Activated CD4-positive, alpha-beta memory T cell treated with anti-CD3 and anti-CD28 coated beads for 36 hours (primary cell): ENCODE data around the gene MYO3B. TPM values are rescaled to one million over a fixed set of nuclear protein-coding genes. Genes with fewer than 3 reads are reported as not detected.
"Not testable (repeated sequence)": the region's sequence is repeated elsewhere in the genome, so short reads cannot be mapped to it uniquely, and the experiment has no call there.

Source experiments
- CTCF ChIA-PET: fragments of 350-600 bp; sonication (Branson Sonifier 250); formaldehyde crosslinking; loops from one replicate; lab custom pipeline; 2021; ENCODE audit warnings: antibody characterized with exemption, inconsistent platforms; lab: Charles Lee
- POLR2A ChIA-PET: fragments of 350-600 bp; sonication (Branson Sonifier 250); formaldehyde crosslinking; loops from one replicate; lab custom pipeline; 2021; ENCODE audit warnings: antibody characterized with exemption; lab: Charles Lee
- DNase-seq: peaks from one replicate; pipeline ENCODE4 v3.0.0-alpha.2; 2020
- H3K27ac Mint-ChIP-seq: one replicate; pipeline ENCODE4 v1.8.0; 2021; ENCODE audit warnings: mixed read lengths
- H3K27me3 Mint-ChIP-seq: one replicate; pipeline ENCODE4 v1.8.0; 2021; ENCODE audit warnings: mixed read lengths
- H3K36me3 Mint-ChIP-seq: one replicate; pipeline ENCODE4 v1.8.0; 2021; ENCODE audit warnings: mixed read lengths
- H3K4me1 Mint-ChIP-seq: one replicate; pipeline ENCODE4 v1.8.0; 2021; ENCODE audit warnings: low read depth, mixed read lengths
- H3K4me3 Mint-ChIP-seq: one replicate; pipeline ENCODE4 v1.8.0; 2021; ENCODE audit warnings: mild to moderate bottlenecking, mixed read lengths
- H3K9me3 Mint-ChIP-seq: one replicate; pipeline ENCODE4 v1.8.0; 2021; ENCODE audit warnings: mixed read lengths
- intact Hi-C: fragments of 100-400 bp; cut with micrococcal nuclease; formaldehyde crosslinking; loops from one replicate; pipeline ENCODE4 v1.15.1; 2023
- total RNA-seq, 2 experiments: library from RNA; stranded (reverse); gene quantifications; one replicate each; pipeline ENCODE4 v1.2.3, GENCODE V29; 2021

The MYO3B gene
- total RNA-seq, 2 experiments from 2014 or later = 0.48 TPM

DNA sequence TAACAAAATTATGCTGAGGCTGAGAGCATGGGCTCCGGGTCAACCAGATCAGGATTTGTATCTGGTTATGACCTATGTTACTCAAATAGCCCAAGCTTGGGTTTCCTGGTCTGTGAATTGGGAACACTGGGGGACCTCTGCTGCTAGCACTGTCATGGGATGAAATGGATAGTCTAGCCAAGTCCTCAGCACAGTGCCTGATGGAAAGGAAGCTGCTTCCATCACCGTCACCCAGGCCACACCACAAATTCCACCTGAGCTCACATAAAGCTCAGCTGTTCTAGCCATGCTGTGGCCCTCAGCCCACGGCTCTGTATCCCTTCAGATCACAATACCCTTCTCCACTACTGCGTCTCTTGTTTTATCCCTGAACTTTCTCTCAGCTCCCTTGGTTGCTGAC, 357.6 kb downstream of the MYO3B start:
- no peaks in the 10 kb centered on the region for H3K9me3 Mint-ChIP-seq
- intact Hi-C loops = no loop called here
- no peaks in the 10 kb centered on the region for H3K4me1 Mint-ChIP-seq
- no peak overlapping the region for H3K4me3 Mint-ChIP-seq
- DNase-seq = no peak
- peaks cover 1% of the 10 kb centered on the region for H3K27me3 Mint-ChIP-seq
- no peak overlapping the region for H3K27ac Mint-ChIP-seq
- ChIA-PET CTCF (no interaction called here), POLR2A (no interaction called here)
- H3K36me3 Mint-ChIP-seq = no peaks in the 10 kb centered on the region

DNA sequence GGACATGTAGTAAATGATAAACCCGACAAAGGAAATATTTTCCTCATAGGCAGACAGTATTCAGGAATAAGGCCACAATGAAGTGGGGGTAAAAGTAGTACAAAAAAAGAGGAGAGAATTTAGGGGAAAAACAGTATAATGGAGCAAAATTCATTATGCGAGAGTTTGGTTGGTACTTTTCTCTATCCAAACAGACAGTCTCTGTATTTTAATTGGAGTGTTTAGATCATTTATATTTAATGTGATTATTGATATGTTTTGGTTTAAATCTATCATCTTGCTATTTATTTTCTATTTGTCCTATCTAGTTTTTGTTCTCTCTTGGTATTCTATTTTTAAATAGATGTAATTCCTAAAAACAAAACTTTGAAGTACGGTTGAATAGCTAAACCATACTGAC, 366.9 kb downstream of the MYO3B start:
- no peak overlapping the region for H3K4me3 Mint-ChIP-seq
- intact Hi-C loops = no loop called here
- no peak overlapping the region for H3K27ac Mint-ChIP-seq
- no peak for DNase-seq
- POLR2A ChIA-PET = no interaction called here
- H3K36me3 Mint-ChIP-seq = no peaks in the 10 kb centered on the region
- CTCF ChIA-PET = no interaction called here
- peaks cover 18% of the 10 kb centered on the region for H3K27me3 Mint-ChIP-seq
- no peaks in the 10 kb centered on the region for H3K4me1 Mint-ChIP-seq
- H3K9me3 Mint-ChIP-seq = peaks cover 11% of the 10 kb centered on the region

DNA sequence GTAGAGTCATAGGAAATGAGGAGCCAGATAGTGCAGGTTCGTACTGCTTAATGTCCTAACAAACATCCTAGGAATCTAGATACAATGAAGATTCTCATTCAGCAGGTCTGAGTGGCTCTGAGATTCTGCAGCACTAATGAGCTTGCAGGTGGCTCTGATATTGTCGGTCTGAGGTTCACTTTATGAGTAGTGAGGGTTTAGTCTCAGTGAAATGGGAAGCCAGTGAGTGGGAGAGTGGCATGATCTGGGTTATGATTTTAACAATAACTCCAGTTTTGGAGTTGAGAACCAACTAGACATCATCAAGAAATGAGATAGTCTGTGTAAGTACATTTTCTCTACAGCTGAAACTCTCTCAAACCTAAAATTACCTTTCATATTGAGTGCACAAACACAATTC, 370.4 kb downstream of the MYO3B start:
- intact Hi-C loops = no loop called here
- Mint-ChIP-seq H3K4me1 (no peaks in the 10 kb centered on the region), H3K27ac (no peak overlapping the region), H3K4me3 (no peak overlapping the region), H3K27me3 (peaks cover 14% of the 10 kb centered on the region), H3K36me3 (no peaks in the 10 kb centered on the region), H3K9me3 (peaks cover 20% of the 10 kb centered on the region)
- ChIA-PET CTCF (interaction anchor here (1.2 kb wide), 1 partner anchor 139 kb away, joined by 3 read pairs; no protein-coding TSS in a partner anchor), POLR2A (no interaction called here)
- no peak for DNase-seq

DNA sequence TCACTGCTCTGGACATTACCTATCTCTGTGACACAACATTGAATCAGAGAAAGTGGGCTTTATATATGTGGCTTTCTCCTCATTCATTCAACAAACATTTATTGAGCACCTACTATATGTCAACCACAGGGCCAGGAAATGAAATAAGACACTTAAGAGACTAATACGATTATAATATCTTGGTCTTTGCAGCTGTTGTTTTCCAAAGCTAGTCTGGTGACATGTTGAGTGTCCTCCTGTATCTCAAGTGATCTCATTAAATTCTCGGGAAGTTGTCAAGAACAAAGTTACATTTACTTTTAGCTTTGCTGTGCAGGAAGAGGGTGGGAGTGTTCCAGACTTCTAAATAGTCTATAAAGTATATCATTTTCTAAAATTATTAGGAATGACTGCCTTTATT, 372.6 kb downstream of the MYO3B start:
- intact Hi-C loops = no loop called here
- no peaks in the 10 kb centered on the region for H3K36me3 Mint-ChIP-seq
- H3K27me3 Mint-ChIP-seq = peaks cover 11% of the 10 kb centered on the region
- no peak for DNase-seq
- H3K4me1 Mint-ChIP-seq = no peaks in the 10 kb centered on the region
- ChIA-PET CTCF (no interaction called here), POLR2A (no interaction called here)
- H3K27ac Mint-ChIP-seq = no peak overlapping the region
- H3K9me3 Mint-ChIP-seq = peaks cover 13% of the 10 kb centered on the region
- H3K4me3 Mint-ChIP-seq = no peak overlapping the region

DNA sequence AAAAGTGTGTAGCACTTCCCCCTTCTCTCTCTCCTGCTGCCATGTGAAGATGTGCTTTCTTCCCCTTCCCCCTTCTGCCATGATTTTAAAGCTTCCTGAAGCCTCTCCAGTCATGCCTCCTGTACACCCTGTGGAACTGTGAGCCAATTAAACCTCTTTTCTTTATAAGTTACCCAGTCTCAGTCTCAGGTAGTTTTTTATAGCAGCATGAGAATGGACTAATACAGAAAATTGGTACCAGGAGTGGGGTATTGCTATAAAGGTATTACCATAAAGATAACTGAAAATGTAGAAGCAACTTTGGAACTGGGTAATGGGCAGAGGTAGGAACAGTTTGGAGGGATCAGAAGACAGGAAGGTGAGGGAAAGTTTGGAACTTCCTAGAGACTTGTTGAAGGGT, 374.0 kb downstream of the MYO3B start:
- H3K36me3 Mint-ChIP-seq, intact Hi-C loops, H3K4me1 Mint-ChIP-seq, H3K27me3 Mint-ChIP-seq, H3K4me3 Mint-ChIP-seq, DNase-seq, H3K27ac Mint-ChIP-seq, POLR2A ChIA-PET: not testable (repeated sequence)
- CTCF ChIA-PET = interaction anchor here (0.8 kb wide), 1 partner anchor 1591 kb away, joined by 3 read pairs; no protein-coding TSS in a partner anchor
- H3K9me3 Mint-ChIP-seq = peaks cover 11% of the 10 kb centered on the region

DNA sequence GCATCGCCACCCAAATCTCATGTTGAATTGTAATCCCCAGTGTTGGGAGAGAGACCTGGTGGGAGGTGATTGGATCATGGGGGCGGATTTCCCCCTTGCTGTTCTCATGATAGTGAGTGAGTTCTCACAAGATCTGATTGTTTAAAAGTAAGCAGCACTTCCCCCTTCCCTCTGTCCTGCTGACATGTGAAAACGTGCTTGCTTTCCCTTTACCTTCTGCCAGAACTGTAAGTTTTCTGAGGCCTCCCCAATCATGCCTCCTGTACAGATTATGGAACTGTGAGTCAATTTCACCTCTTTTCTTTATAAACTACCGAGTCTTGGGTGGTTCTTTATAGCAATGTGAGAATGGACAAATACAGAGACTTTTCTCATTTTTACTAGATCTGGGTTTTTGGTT, 375.8 kb downstream of the MYO3B start:
- ChIA-PET POLR2A (no interaction called here), CTCF (no interaction called here)
- Mint-ChIP-seq H3K27me3 (peaks cover 4% of the 10 kb centered on the region), H3K36me3 (no peaks in the 10 kb centered on the region), H3K9me3 (peaks cover 11% of the 10 kb centered on the region), H3K4me3 (no peak overlapping the region), H3K4me1 (no peaks in the 10 kb centered on the region), H3K27ac (no peak overlapping the region)
- DNase-seq = no peak
- intact Hi-C loops = no loop called here

DNA sequence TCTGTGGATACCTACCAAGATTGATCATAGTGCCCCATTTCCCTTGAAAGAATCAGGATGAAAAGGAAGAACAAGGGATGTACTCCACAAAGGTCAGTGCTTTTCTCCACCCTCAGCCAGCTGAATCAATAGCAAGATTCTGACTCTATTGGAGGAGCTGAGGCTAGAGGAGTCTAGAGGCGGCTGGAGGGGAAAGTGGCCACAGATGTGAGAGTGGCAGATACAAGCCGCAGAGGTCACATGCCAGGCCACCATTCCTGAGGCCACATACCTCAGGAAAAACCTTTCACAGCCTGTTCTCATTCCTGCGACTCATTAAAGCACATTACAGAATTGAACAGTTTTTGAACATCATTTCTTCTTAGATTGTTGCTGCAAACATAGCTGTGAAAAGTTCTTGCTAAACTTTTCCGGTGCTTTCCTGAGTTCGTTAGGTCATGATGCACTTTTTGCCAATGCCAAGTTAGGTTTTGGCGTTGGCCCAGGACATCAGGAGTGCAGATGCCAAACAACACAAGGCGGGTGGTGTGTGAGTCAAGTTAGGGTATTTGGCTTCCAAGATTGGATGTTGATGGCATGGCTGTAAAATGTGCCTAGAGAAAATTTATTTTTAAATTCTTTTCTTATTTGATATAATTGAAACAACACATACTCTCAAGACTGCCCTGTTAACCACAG, 376.5 kb downstream of the MYO3B start:
- H3K9me3 Mint-ChIP-seq = peaks cover 11% of the 10 kb centered on the region
- intact Hi-C loops = no loop called here
- DNase-seq = no peak
- H3K27me3 Mint-ChIP-seq = peaks cover 4% of the 10 kb centered on the region
- CTCF ChIA-PET = no interaction called here
- POLR2A ChIA-PET = no interaction called here
- no peak overlapping the region for H3K4me3 Mint-ChIP-seq
- no peaks in the 10 kb centered on the region for H3K4me1 Mint-ChIP-seq
- no peak overlapping the region for H3K27ac Mint-ChIP-seq
- no peaks in the 10 kb centered on the region for H3K36me3 Mint-ChIP-seq

DNA sequence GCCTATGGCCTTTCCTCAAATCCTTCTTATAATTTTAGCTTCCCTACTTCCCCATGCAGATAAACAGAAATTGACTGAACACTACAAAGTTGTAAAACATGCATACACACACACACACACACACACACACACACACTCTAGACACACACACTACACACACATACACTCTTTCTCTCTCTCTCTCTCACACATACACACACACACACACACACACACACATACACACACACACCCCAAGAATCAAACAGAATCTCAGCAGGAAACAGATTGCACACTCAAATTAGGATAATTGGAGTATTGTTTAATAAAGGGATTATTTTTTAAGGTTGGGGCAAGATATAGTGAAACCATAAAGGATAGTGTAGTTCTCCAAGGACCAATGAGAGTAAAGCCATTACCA, 385.0 kb downstream of the MYO3B start:
- Mint-ChIP-seq H3K9me3 (no peaks in the 10 kb centered on the region), H3K36me3 (no peaks in the 10 kb centered on the region), H3K27me3 (peaks cover 8% of the 10 kb centered on the region), H3K4me3 (no peak overlapping the region), H3K27ac (no peak overlapping the region), H3K4me1 (no peaks in the 10 kb centered on the region)
- ChIA-PET CTCF (no interaction called here), POLR2A (no interaction called here)
- DNase-seq = no peak
- intact Hi-C loops = no loop called here

DNA sequence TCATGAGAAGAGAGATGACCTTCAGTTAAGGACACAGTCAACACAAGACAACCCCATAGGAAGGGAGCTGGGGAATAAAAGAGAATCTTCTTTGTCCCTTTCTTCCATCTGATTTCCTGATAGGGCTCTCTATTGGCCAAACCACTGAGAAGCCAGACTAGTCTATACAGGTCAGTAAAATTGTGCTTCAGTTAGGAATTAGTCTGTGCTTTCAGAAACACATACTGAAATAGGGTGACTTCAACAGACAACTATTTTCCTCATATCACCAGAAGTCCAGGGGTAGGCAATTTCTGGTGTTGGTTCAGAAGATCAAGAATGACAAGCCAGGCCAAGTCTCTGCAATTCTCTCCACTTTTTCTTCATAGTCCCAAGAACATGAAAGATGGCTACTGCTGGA, 385.5 kb downstream of the MYO3B start:
- H3K27ac Mint-ChIP-seq = no peak overlapping the region
- no peaks in the 10 kb centered on the region for H3K4me1 Mint-ChIP-seq
- H3K4me3 Mint-ChIP-seq = no peak overlapping the region
- H3K27me3 Mint-ChIP-seq = peaks cover 8% of the 10 kb centered on the region
- POLR2A ChIA-PET = no interaction called here
- DNase-seq = no peak
- intact Hi-C loops = no loop called here
- H3K36me3 Mint-ChIP-seq = no peaks in the 10 kb centered on the region
- no peaks in the 10 kb centered on the region for H3K9me3 Mint-ChIP-seq
- CTCF ChIA-PET = no interaction called here

DNA sequence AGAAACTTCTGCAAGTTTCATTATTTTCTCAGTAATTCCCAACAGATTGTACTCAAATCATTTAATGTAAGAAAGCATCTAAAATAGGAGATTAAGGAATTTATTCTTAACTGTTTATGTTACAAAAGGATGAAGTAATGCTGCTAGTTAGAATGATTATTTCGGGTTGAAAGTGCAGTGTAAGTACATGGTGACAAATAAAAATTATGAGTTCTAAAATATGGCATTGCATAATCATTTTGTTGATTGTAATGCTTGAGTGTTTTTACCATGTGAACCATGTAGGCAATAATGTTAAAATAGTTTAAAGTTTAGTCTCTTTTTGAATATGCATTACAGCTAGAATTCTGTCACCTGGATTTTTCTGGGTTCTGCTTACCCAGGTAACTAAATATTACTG, 388.2 kb downstream of the MYO3B start:
- Mint-ChIP-seq H3K36me3 (no peaks in the 10 kb centered on the region), H3K4me3 (no peak overlapping the region), H3K27ac (no peak overlapping the region), H3K27me3 (peaks cover 13% of the 10 kb centered on the region), H3K9me3 (no peaks in the 10 kb centered on the region), H3K4me1 (no peaks in the 10 kb centered on the region)
- POLR2A ChIA-PET = no interaction called here
- DNase-seq = no peak
- CTCF ChIA-PET = no interaction called here
- intact Hi-C loops = no loop called here

DNA sequence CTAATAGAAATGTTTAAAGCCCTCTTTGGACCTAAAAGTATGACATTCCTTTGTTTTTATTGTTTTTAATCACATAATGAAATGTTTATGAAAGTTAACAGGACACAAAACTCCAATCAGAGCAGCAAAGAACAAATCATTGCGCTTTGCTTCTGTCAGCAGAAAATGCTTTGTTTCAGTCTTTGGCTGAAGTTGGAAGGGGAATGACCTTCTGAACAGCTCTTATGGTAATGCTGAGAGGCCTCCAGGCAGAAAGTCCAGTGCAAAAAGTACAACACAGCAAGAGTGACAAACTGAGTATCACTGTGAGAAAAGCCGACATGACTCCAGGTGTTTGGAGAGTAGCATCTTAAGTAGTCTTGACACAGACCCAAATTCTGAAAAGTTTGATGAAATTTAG, 389.5 kb downstream of the MYO3B start:
- CTCF ChIA-PET = interaction anchor here (0.6 kb wide), 1 partner anchor 100 kb away, joined by 3 read pairs; no protein-coding TSS in a partner anchor
- peaks cover 18% of the 10 kb centered on the region for H3K27me3 Mint-ChIP-seq
- H3K4me3 Mint-ChIP-seq = no peak overlapping the region
- POLR2A ChIA-PET = no interaction called here
- no peak overlapping the region for H3K27ac Mint-ChIP-seq
- no peaks in the 10 kb centered on the region for H3K36me3 Mint-ChIP-seq
- intact Hi-C loops = no loop called here
- no peak for DNase-seq
- H3K4me1 Mint-ChIP-seq = no peaks in the 10 kb centered on the region
- H3K9me3 Mint-ChIP-seq = no peaks in the 10 kb centered on the region

DNA sequence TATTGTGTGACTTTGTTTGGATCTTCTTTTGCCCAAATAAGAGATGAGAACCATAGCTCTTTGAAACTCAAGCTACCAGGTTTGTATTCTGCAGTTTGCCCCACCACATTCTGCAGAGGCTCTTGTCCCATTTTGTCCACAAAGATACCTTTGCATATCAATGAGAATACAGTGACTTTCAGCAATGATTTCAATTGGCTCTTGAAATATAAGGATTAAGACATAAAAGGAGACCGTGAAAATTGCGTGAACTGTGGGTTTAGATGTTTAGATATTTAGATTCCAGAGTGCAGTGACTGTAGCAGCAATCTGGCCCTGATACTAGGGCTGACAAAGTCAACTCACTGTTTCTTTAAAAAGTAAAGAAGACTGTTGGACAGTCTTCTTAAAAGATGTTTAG, 390.6 kb downstream of the MYO3B start:
- H3K27ac Mint-ChIP-seq = no peak overlapping the region
- CTCF ChIA-PET = no interaction called here
- H3K4me1 Mint-ChIP-seq = no peaks in the 10 kb centered on the region
- intact Hi-C loops = no loop called here
- POLR2A ChIA-PET = no interaction called here
- no peak overlapping the region for H3K4me3 Mint-ChIP-seq
- DNase-seq = no peak
- H3K36me3 Mint-ChIP-seq = no peaks in the 10 kb centered on the region
- H3K27me3 Mint-ChIP-seq = peaks cover 20% of the 10 kb centered on the region
- H3K9me3 Mint-ChIP-seq = no peaks in the 10 kb centered on the region

DNA sequence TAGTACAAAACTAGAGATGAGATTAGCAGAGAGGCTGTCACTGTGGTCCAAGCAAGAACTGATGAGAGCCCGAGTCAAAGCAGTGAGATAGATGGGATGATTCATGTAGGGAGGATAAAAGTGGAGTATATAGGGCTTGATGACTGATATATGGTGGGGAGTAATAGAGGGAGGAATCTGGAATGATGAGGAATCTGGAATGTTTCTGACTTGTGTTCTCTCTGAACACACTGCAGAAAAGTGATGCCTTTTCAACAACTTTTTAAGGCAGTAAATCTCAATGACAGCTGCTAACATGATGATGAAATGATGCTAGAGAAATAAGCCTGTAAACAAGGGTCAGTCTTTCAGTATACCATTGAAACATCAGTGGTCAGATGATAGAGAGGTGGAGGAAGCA, 393.7 kb downstream of the MYO3B start:
- Mint-ChIP-seq H3K27me3 (peaks cover 20% of the 10 kb centered on the region), H3K36me3 (no peaks in the 10 kb centered on the region), H3K4me1 (no peaks in the 10 kb centered on the region), H3K9me3 (no peaks in the 10 kb centered on the region), H3K27ac (no peak overlapping the region), H3K4me3 (no peak overlapping the region)
- CTCF ChIA-PET = no interaction called here
- no peak for DNase-seq
- intact Hi-C loops = no loop called here
- POLR2A ChIA-PET = no interaction called here
